GM21515 (cell line): ENCODE measurements around the gene FAM228A.
A peak's percentile ranks its signal among the peaks of the same experiment; 100 is the strongest.
"Not testable (repeated sequence)": the region's sequence is repeated elsewhere in the genome, so short reads cannot be mapped to it uniquely, and the experiment has no call there.

Experiments used
- ATAC-seq: cut with Tn5 transposase; IDR thresholded peaks from one replicate; pipeline ENCODE4 v1.9.1; 2021; ENCODE audit not compliant: unreplicated experiment

FAM228A gene

GRCh38 chr2:24174851-24175277, at the start of gene FAM228A:
FAM228A (plus strand) TSS chr2:24175053; CDS start chr2:24175481, 428 bp downstream.
- no peak for ATAC-seq

- ATAC-seq: no peak
These were observed 48.9 kb upstream of the FAM228A start for GRCh38 chr2:24125956-24126355.

- ATAC-seq: no peak
These were observed 42.3 kb upstream of the FAM228A start for GRCh38 chr2:24132543-24132942.

GRCh38 chr2:24140305-24140704, 34.5 kb upstream of the FAM228A start:
- ATAC-seq: not testable (repeated sequence)

- no peak for ATAC-seq
These were observed 27.5 kb upstream of the FAM228A start for GRCh38 chr2:24147364-24147763.

- no peak for ATAC-seq
These were observed 22.2 kb upstream of the FAM228A start for GRCh38 chr2:24152413-24153197.

- no peak for ATAC-seq
These were observed 21.4 kb upstream of the FAM228A start for GRCh38 chr2:24153478-24153877.

- no peak for ATAC-seq
These were observed 16.7 kb upstream of the FAM228A start for GRCh38 chr2:24158131-24158530.

GRCh38 chr2:24159708-24160107, 15.1 kb upstream of the FAM228A start:
- ATAC-seq: no peak

- ATAC-seq: no peak
These were observed 14.1 kb upstream of the FAM228A start for GRCh38 chr2:24160761-24161160.

- ATAC-seq: no peak
These were observed 12.4 kb upstream of the FAM228A start for GRCh38 chr2:24162494-24162893.

- no peak for ATAC-seq
These were observed 11.7 kb upstream of the FAM228A start for GRCh38 chr2:24163186-24163585.

- no peak for ATAC-seq
These were observed 11.3 kb upstream of the FAM228A start for GRCh38 chr2:24163601-24164000.

- ATAC-seq: peak; percentile 71
These were observed 10.4 kb upstream of the FAM228A start for GRCh38 chr2:24164416-24164973.

GRCh38 chr2:24169023-24169422, 5.8 kb upstream of the FAM228A start:
- ATAC-seq: no peak

GRCh38 chr2:24175631-24176187, 856 bp downstream of the FAM228A start:
- no peak for ATAC-seq

GRCh38 chr2:24176326-24176725, 1.5 kb downstream of the FAM228A start:
- no peak for ATAC-seq

GRCh38 chr2:24179683-24180082, 4.8 kb downstream of the FAM228A start:
- ATAC-seq: no peak

GRCh38 chr2:24181849-24182248, 7.0 kb downstream of the FAM228A start:
- no peak for ATAC-seq

- ATAC-seq: no peak
These were observed 7.7 kb downstream of the FAM228A start for GRCh38 chr2:24182507-24182906.

- no peak for ATAC-seq
These were observed 8.7 kb downstream of the FAM228A start for GRCh38 chr2:24183366-24184069.

GRCh38 chr2:24189551-24189950, 14.7 kb downstream of the FAM228A start:
- ATAC-seq: no peak
